Activated T-helper 1 cell treated with anti-CD3 and anti-CD28 coated beads, Interleukin-12 subunit alpha, Interleukin-12 subunit beta, Interleukin-2, Interleukin-4 antibody, amounts not matched to agents 30 ng/mL and 10 ng/mL and 1 ng/mL, durations not matched to agents 14 hours and 24 hours and 36 hours (primary cell): ENCODE measurements around the gene PSMD12. TPM values are rescaled to one million over a fixed set of nuclear protein-coding genes. Genes with fewer than 3 reads are reported as not detected.

Experiments used
- total RNA-seq: library from RNA; stranded (reverse); gene quantifications from 2 replicates; pipeline ENCODE4 v1.2.3, GENCODE V29; 2022

The PSMD12 gene
- total RNA-seq, 1 donor from 2014 or later, result 87.4 TPM

Other genes starting within 250 kb of the PSMD12 start
- gene HELZ, start 121.4 kb downstream of the PSMD12 start, total RNA-seq, result 65.8 and 70.4 TPM in 2 replicates
- 17.7 and 18.3 TPM in 2 replicates for gene PITPNC1, start 10.7 kb upstream of the PSMD12 start, total RNA-seq